ENCODE results near the gene HYOU1. TPM values are rescaled to one million over a fixed set of nuclear protein-coding genes. Genes with fewer than 3 reads are reported as not detected.

HYOU1 gene
- polyA plus RNA-seq, 1 of the 3 experiments (the other 2 are of a cell fraction) = 90.8 TPM

GRCh38 chr11:119077839-119078238 lies 20.8 kb upstream of the HYOU1 start:
- no peak for TF ChIP-seq RAD21 (IDR thresholded peaks at IDR 0.05; ENCODE audit: low read length)
- no peak for TF ChIP-seq POLR2AphosphoS5 (IDR thresholded peaks at IDR 0.05; ENCODE audit: low read depth, low read length)
- no peak for TF ChIP-seq SMC3 (IDR thresholded peaks at IDR 0.05; ENCODE audit: low read depth, low read length)
- TF ChIP-seq MAX (IDR thresholded peaks at IDR 0.05; ENCODE audit: low read depth) = no peak
- TF ChIP-seq YY1 (IDR thresholded peaks at IDR 0.05; ENCODE audit: low read depth) = no peak
- no peak for TF ChIP-seq JUND (IDR thresholded peaks at IDR 0.05)
- no peak for TF ChIP-seq CHD2 (IDR thresholded peaks at IDR 0.05; ENCODE audit: low read length, partially characterized antibody)
- no peak for TF ChIP-seq ZBTB33 (IDR thresholded peaks at IDR 0.05; ENCODE audit: borderline replicate concordance, low read depth)
- no peak for TF ChIP-seq GATA2 (CRISPR knock-in tag; IDR thresholded peaks at IDR 0.05)
- TF ChIP-seq NRF1 (IDR thresholded peaks at IDR 0.05; ENCODE audit: low read depth, low read length) = no peak
- no peak for TF ChIP-seq USF2 (IDR thresholded peaks at IDR 0.05; ENCODE audit: borderline replicate concordance, low read depth, low read length)
- no peak for TF ChIP-seq ELF1 (IDR thresholded peaks at IDR 0.05)
- no peak for TF ChIP-seq FOSL2 (IDR thresholded peaks at IDR 0.05; ENCODE audit: borderline replicate concordance, low read depth)
- no peak for TF ChIP-seq IRF3 (IDR thresholded peaks at IDR 0.05; ENCODE audit: low read depth, low read length)
- Histone ChIP-seq H3K9me2 (no peaks in the 10 kb centered on the region), H3K4me3 (ENCODE audit: low read depth in 2 of 2, low read length in 1 of 2) (no peak overlapping the region), H3K79me2 (ENCODE audit: insufficient read depth) (no peaks in the 10 kb centered on the region), H2AFZ (ENCODE audit: low read depth) (no peak overlapping the region), H3K9me3 (no peaks in the 10 kb centered on the region), H4K20me1 (ENCODE audit: insufficient read depth) (no peaks in the 10 kb centered on the region), H3K4me1 (ENCODE audit: control insufficient read depth in 1 of 2, insufficient read depth in 2 of 2, low read depth in 1 of 2, low read length in 1 of 2) (no peaks in the 10 kb centered on the region), H3K27me3 (ENCODE audit: insufficient read depth) (no peaks in the 10 kb centered on the region), H3K36me3 (replicated peaks in 1 of 2; ENCODE audit: control insufficient read depth in 1 of 2, insufficient read depth in 2 of 2, low read length in 1 of 2) (peaks cover 29 to 68% of the 10 kb centered on the region in 2 experiments), H3K9ac (no peak overlapping the region), H3K4me2 (no peak overlapping the region), H3K27ac (ENCODE audit: low read depth in 2 of 2, low read length in 1 of 2) (no peak overlapping the region), H3F3A (replicated peaks; ENCODE audit: insufficient read depth) (peaks cover 17% of the 10 kb centered on the region)
- WGBS (ENCODE audit: low lambda C conversion rate) = 100% methylated on average over 9 of the region's 11 CpGs
- CTCF ChIA-PET = interaction anchor here (0.6 to 1.3 kb wide), 2 partner anchors 11 to 18 kb away, joined by 3 read pairs; a partner anchor contains a TSS
- DNase-seq = no peak
- POLR2A ChIA-PET = no interaction called here
